HG02610 (cell line): ENCODE measurements around the gene BTD.

Source experiments
- ATAC-seq: cut with Tn5 transposase; IDR thresholded peaks from one replicate; pipeline ENCODE4 v1.9.1; 2021; ENCODE audit warnings: mild to moderate bottlenecking, moderate library complexity; ENCODE audit not compliant: unreplicated experiment

BTD gene

DNA sequence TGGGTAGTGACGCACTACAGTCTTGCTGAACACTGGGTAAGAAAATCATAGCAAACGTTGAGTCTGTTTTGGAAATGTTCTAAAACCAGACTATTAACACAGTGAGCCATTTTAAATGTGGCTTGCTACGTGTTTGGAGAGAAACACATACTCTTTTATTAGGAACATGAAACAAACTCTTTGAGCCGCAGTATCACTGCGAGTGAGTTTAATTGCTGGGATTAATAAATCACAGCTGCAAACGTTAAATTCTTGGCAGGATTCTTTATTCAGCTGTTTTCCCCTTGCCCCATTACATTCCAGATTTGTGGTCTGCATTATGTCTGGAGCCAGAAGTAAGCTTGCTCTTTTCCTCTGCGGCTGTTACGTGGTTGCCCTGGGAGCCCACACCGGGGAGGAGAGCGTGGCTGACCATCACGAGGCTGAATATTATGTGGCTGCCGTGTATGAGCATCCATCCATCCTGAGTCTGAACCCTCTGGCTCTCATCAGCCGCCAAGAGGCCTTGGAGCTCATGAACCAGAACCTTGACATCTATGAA lies 33.6 kb downstream of the BTD start:
- no peak for ATAC-seq

DNA sequence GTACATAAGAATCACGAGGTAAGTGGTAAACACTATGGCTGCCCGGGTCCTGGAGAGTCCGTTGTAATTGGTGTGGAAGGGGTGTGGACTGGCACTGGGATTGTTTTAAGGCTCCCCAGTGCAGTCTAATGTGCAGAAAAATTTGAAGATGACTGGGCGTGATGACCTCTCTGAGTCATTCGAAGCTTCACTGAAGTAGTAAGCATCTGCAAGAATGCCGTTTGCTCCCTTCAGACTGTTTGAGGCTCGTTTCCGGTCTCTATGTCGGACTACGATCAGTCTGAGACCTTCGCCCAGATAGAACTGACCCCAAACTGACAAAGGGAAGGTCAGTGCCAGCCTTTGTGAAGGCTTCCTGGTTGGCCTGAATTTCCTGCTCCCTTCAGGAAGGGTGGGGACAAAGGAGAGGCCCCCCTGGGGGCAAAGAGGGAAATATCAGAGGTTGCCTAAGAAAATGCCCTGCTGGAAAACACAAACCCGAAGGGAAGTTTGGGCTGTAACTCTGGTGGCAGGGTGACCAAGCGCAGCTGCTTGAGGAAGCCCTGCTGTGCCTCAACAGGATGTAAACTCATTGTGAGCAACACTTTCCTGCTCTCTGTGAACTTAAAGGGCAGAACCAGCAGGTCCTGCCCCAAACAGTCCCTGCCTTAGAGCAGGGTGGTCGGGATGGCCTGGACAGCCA lies 34.6 kb downstream of the BTD start:
- ATAC-seq, result no peak

GRCh38 chr3:15637131-15637951 lies 35.8 kb downstream of the BTD start:
- ATAC-seq, result peak; percentile 37

DNA sequence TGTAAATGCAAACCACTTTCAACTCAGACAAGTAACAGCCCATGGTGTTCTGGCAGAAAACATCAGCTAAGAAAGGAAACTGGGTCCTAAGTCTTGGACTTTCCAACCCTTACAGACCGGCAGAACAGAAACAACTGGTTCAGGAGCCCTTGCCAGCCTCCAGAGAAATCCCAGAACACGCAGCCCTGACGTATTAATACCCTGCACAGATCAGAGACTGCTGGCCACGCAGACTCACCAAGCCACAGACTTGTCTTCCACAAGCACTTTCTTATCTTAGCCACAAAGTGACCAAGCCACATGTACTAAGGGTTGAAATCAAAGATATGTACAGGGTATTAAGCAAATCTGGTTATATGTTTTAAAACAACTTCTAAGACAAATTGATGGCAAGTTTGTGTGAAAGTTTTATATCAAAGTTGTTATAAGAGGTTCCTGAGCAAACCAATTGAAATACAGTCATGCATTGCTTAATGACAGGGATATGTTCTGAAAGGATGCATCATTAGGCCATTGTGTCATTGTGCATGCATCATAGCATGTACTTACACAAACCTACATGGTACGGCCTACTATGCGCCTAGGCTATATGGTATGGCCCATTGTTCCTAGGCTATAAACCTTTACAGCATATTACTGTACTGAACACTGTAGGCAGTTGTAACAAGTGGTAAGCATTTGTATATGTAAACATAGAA lies 36.8 kb downstream of the BTD start:
- ATAC-seq, result peak; percentile 8

DNA sequence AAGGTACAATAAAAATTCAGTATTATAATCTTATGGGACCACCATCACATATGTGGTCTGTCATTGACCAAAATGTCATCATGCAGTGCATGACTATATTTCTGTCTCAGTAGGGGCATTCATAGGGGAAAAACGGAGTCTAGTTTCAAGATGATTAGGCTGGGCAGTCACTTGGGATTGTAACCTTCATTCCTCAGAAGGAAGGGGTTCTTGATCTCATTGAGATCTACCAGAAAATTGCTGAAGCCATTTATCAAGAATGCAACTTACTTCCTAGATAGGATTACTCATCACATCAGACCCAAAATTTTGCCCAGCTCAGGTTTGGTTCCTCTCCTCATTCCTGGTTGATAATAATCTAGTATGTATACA lies 37.3 kb downstream of the BTD start:
- ATAC-seq, result peak; percentile 70

GRCh38 chr3:15645246-15645645 lies 43.7 kb downstream of the BTD start:
- ATAC-seq, result no peak

DNA sequence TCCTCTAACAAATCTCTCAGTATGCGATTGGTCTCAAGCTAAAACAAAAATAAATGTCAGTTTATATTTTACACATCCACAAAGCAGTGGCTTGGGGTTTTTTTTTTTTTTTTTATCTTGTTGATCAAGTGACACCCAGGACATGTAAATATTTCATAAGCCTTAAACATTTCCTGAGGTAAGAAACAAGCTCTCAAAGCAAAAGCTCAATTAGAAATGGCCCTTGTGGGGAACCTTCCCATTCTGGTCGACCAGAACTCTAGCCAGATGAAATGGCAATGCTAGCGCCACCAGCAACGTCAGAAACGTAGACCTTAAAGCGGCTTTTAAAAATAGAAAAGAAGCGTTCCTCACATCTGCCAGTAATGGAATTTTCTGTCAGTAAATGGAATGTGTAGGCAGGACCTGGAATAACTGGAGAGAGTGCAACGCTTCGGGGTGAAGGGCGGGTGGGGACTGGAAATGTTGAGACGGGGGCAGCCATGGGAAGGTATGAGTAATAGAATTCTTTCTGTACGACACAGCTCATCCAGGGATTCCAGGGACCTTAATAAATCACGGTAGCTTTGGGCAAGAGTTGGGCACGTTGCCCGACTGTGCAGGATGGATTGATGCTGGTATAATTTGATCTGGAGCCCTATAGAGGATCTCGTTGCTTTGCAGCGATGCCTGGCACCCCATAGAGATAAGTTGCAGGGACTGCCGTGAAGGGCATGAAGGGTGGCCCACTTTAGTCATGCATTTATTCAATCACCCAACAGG lies 44.4 kb downstream of the BTD start:
- ATAC-seq, result no peak

DNA sequence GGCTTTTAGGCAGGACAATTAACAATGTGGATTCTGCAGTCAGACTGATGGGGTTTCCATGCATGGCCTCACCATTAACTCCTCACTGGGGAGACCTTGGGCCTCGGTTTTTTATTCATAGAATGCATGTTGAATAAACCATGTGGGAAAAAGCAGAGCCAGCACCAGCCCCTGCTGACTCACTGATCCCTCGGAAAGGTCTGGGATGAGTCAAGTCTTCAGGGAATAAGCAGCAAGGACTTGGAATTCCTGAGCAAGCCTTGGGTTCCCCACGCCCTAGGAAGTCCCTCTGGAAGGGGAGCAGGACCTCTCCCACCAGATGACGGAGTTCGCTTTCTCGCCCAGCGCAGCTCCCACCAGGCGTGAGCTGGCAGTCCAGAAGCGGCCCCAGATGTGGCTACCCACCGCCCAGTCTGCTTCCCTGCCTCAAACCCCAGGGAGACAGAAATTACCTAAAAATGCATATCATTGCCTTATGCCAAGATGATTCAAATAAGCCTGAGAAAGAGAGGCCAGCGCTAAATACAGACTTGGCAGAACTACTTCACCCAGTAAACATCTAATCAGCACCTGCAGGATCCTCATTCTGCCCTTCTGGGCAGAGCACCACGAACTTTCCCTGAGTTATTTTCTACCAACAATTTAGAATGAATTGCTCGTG lies 45.4 kb downstream of the BTD start:
- ATAC-seq, result peak; percentile 27

- ATAC-seq, result peak; percentile 90
Measured at GRCh38 chr3:15647611-15648167, 46.1 kb downstream of the BTD start.

GRCh38 chr3:15649341-15649740 lies 47.8 kb downstream of the BTD start:
- no peak for ATAC-seq

GRCh38 chr3:15649858-15650257 lies 48.3 kb downstream of the BTD start:
- ATAC-seq, result no peak

GRCh38 chr3:15651396-15651795 lies 49.9 kb downstream of the BTD start:
- ATAC-seq, result no peak

DNA sequence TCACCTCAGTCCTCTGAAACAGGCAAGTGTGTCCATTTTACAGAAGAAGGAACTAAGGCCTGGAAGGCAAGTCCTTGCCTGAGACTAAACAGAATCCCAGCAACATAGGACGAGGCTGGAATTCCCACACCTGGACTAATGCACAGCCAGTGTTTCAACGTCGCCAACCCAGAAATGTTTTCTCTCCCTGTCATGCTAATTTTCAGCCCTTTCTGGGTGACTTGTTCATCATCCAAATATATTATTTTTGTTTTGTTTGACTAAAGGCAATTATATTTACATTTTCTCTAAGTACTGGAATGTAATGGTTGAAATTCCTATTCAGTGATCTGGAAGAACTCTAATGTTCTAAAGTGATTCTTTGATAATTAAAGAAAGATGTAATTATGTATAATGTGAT lies 51.8 kb downstream of the BTD start:
- ATAC-seq, result no peak

GRCh38 chr3:15654127-15654526 lies 52.6 kb downstream of the BTD start:
- no peak for ATAC-seq

DNA sequence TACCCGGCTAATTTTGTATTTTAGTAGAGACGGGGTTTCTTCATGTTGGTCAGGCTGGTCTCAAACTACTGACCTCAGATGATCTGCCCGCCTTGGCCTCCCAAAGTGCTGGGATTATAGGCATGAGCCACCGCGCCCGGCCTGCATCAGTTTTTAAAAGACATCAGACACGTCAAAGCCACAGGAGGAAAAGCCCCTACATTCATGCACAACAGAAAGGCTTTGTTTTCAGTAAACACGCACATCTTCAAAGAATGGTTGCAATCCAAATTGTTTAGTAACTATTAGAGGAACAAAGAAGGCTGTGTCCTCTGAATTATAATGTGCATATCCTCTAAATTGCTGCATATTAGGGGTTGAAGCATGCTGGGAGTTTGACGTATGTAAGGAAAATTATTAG lies 53.3 kb downstream of the BTD start:
- no peak for ATAC-seq

DNA sequence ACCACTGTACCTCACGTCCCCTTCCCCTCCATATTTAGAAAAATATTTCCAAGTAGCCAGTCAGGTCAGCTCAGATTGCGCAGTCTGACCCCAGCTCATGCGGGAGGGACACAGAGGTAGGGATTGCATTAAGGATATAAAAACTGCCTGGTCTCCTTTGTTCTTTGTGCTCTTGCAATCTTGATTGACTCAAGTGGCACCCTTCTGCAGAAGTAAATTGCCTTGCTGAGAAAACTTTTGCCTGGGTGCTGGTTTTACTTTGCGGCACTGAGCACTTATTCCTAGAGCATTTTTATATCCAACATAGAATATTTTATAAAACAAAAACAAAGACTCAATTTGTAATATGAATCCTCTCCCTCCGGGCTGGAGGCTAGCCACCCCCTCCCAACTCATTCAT lies 54.8 kb downstream of the BTD start:
- no peak for ATAC-seq

- no peak for ATAC-seq
Measured at GRCh38 chr3:15657016-15657415, 55.5 kb downstream of the BTD start.

DNA sequence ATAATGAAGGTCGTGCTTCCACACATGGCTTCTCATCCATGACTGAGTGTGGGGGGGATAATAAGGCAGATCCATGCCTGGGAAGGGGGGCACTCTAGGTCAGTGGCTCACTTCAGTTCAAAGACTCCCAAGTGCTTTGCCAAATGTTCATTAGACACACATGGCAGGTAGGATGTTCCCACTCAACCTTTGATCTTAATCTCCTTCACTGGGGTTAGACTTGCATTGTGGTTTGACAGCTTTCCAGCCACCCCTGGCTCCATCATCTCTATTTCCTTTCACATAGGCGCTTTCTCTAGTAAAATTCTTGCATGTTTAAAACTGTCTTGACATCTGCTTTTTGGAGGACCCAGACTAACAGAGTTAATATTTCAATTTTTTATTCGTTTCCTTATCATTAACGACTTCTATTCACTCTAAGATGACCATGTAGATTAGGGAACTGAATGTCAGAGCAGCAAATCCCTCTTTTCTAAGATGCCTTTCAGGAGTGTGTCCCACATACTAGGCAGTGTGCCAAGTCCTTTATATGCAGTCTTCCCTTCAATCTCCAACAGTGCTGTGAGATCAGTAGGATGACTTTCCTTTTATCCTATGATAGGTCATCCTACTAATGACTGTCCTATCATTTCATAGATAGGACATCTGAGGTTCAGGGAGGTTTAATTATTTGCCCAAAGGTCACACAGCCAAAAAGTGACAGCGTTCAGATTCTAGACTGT lies 57.9 kb downstream of the BTD start:
- no peak for ATAC-seq
